GM19395 (cell line): ENCODE data around the gene FKBP8.

ENCODE experiments used
- ATAC-seq: cut with Tn5 transposase; IDR thresholded peaks from one replicate; pipeline ENCODE4 v1.9.1; 2021; ENCODE audit warnings: mild to moderate bottlenecking, moderate library complexity; ENCODE audit not compliant: unreplicated experiment

The FKBP8 gene

GRCh38 chr19:18503337-18503970, 39.9 kb downstream of the FKBP8 start:
- ATAC-seq = no peak

- no peak for ATAC-seq
These were observed 40.6 kb downstream of the FKBP8 start for GRCh38 chr19:18502638-18503294.

- no peak for ATAC-seq
These were observed 41.1 kb downstream of the FKBP8 start for GRCh38 chr19:18502246-18502637.

GRCh38 chr19:18501832-18502231, 41.5 kb downstream of the FKBP8 start:
- no peak for ATAC-seq

GRCh38 chr19:18501351-18501750, 42.0 kb downstream of the FKBP8 start:
- no peak for ATAC-seq

GRCh38 chr19:18500799-18501198, 42.6 kb downstream of the FKBP8 start:
- no peak for ATAC-seq

GRCh38 chr19:18500376-18500775, 43.0 kb downstream of the FKBP8 start:
- ATAC-seq = no peak

GRCh38 chr19:18499055-18499775, 44.2 kb downstream of the FKBP8 start:
- no peak for ATAC-seq

GRCh38 chr19:18496980-18497256, 46.5 kb downstream of the FKBP8 start:
- ATAC-seq = no peak

- ATAC-seq = no peak
These were observed 47.0 kb downstream of the FKBP8 start for GRCh38 chr19:18496167-18496979.

GRCh38 chr19:18495204-18495911, 48.0 kb downstream of the FKBP8 start:
- ATAC-seq = no peak

GRCh38 chr19:18494267-18494607, 49.1 kb downstream of the FKBP8 start:
- ATAC-seq = no peak

- ATAC-seq = no peak
These were observed 49.7 kb downstream of the FKBP8 start for GRCh38 chr19:18493440-18494266.

- ATAC-seq = no peak
These were observed 51.1 kb downstream of the FKBP8 start for GRCh38 chr19:18491995-18492953.

- ATAC-seq = no peak
These were observed 52.6 kb downstream of the FKBP8 start for GRCh38 chr19:18490728-18491127.

- ATAC-seq = no peak
These were observed 53.7 kb downstream of the FKBP8 start for GRCh38 chr19:18489627-18490184.

GRCh38 chr19:18488838-18489626, 54.3 kb downstream of the FKBP8 start:
- ATAC-seq = no peak

- no peak for ATAC-seq
These were observed 55.0 kb downstream of the FKBP8 start for GRCh38 chr19:18488403-18488723.
